ENCODE measurements around the gene TMEM158. TPM values are rescaled to one million over a fixed set of nuclear protein-coding genes. Genes with fewer than 3 reads are reported as not detected.

The TMEM158 gene
- polyA plus RNA-seq, 1 experiment, result 24.7 TPM

- no peak for DNase-seq (ENCODE audit: low read depth, low spot score)
- H3K4me3 ChIP-seq (ENCODE audit: low read depth, low read length), result no peak overlapping the region
- H3K27me3 ChIP-seq (ENCODE audit: control insufficient read depth, insufficient read depth, low read length), result no peaks in the 10 kb centered on the region
- TF ChIP-seq CTCF (IDR thresholded peaks at IDR 0.05; ENCODE audit: low read depth, low read length), result no peak
- no peaks in the 10 kb centered on the region for H3K9me3 ChIP-seq (ENCODE audit: control insufficient read depth, insufficient read depth, low read length)
- H3K27ac ChIP-seq (ENCODE audit: low read depth, low read length), result no peak overlapping the region
- ChIA-PET CTCF (no interaction called here), POLR2A (interaction anchor here (1.7 kb wide), 1 partner anchor 11 kb away, joined by 4 read pairs; no protein-coding TSS in a partner anchor)
Observed at GRCh38 chr3:45179163-45179562, 46.9 kb downstream of the TMEM158 start.

GRCh38 chr3:45178183-45179023 is 47.7 kb downstream of the TMEM158 start:
- Histone ChIP-seq H3K27me3 (ENCODE audit: control insufficient read depth, insufficient read depth, low read length) (no peaks in the 10 kb centered on the region), H3K9me3 (ENCODE audit: control insufficient read depth, insufficient read depth, low read length) (no peaks in the 10 kb centered on the region), H3K4me3 (ENCODE audit: low read depth, low read length) (no peak overlapping the region), H3K27ac (ENCODE audit: low read depth, low read length) (peak overlapping the region; percentile 25)
- DNase-seq (ENCODE audit: low read depth, low spot score), result no peak
- POLR2A ChIA-PET, result interaction anchor here (0.6 to 1.7 kb wide), 4 partner anchors 11 to 174 kb away, joined by 3 to 4 read pairs (median 4); no protein-coding TSS in a partner anchor
- no peak for TF ChIP-seq CTCF (IDR thresholded peaks at IDR 0.05; ENCODE audit: low read depth, low read length)
- CTCF ChIA-PET, result interaction anchor here (0.6 to 1.2 kb wide), 2 partner anchors 32 to 37 kb away, joined by 3 to 5 read pairs; no protein-coding TSS in a partner anchor

GRCh38 chr3:45176912-45177311 is 49.2 kb downstream of the TMEM158 start:
- Histone ChIP-seq H3K4me3 (ENCODE audit: low read depth, low read length) (no peak overlapping the region), H3K27ac (ENCODE audit: low read depth, low read length) (no peak overlapping the region), H3K27me3 (ENCODE audit: control insufficient read depth, insufficient read depth, low read length) (no peaks in the 10 kb centered on the region), H3K9me3 (ENCODE audit: control insufficient read depth, insufficient read depth, low read length) (no peaks in the 10 kb centered on the region)
- no peak for DNase-seq (ENCODE audit: low read depth, low spot score)
- CTCF ChIA-PET, result interaction anchor here (0.9 to 1.6 kb wide), 4 partner anchors 33 to 139 kb away, joined by 3 read pairs; no protein-coding TSS in a partner anchor
- POLR2A ChIA-PET, result no interaction called here
- no peak for TF ChIP-seq CTCF (IDR thresholded peaks at IDR 0.05; ENCODE audit: low read depth, low read length)

Small RNA genes within 50 kb of the gene (small RNA-seq; reads per million reads assigned to genes)
- gene RF00012 (ENCODE audit: insufficient read length, low read depth), result not detected

Other genes with a start within 250 kb of the TMEM158 start
- gene CLEC3B, start 200.0 kb downstream of the TMEM158 start, polyA plus RNA-seq (2011; rRNA removed), result 4.3 and 4.8 TPM in 2 replicates
- gene CDCP1, start 79.9 kb downstream of the TMEM158 start, polyA plus RNA-seq (2011; rRNA removed), result 13.6 and 17.8 TPM in 2 replicates
- 23.2 and 24.9 TPM in 2 replicates for gene LARS2, start 162.3 kb upstream of the TMEM158 start, polyA plus RNA-seq (2011; rRNA removed)

Measured in AG04450 (cell line).